Osteocyte (in vitro differentiated cells): ENCODE results near the gene ZC3H15. TPM values are rescaled to one million over a fixed set of nuclear protein-coding genes. Genes with fewer than 3 reads are reported as not detected.

ENCODE experiments used
- DNase-seq: peaks from one replicate; pipeline ENCODE4 v3.0.0; 2021; ENCODE audit warnings: mixed read lengths; ENCODE audit not compliant: unreplicated experiment; ENCODE audit errors: extremely low spot score
- H3K27ac Mint-ChIP-seq: one replicate; pipeline ENCODE4 v1.8.0; 2021; ENCODE audit warnings: mild to moderate bottlenecking, mixed read lengths; ENCODE audit not compliant: unreplicated experiment
- H3K27me3 Mint-ChIP-seq: one replicate; pipeline ENCODE4 v1.8.0; 2021; ENCODE audit warnings: mixed read lengths; ENCODE audit not compliant: unreplicated experiment
- H3K36me3 Mint-ChIP-seq: one replicate; pipeline ENCODE4 v1.8.0; 2021; ENCODE audit warnings: mixed read lengths; ENCODE audit not compliant: unreplicated experiment
- H3K4me1 Mint-ChIP-seq: one replicate; pipeline ENCODE4 v1.8.0; 2021; ENCODE audit warnings: mixed read lengths; ENCODE audit not compliant: unreplicated experiment
- H3K4me3 Mint-ChIP-seq: one replicate; pipeline ENCODE4 v1.8.0; 2021; ENCODE audit warnings: mild to moderate bottlenecking, moderate library complexity, mixed read lengths; ENCODE audit not compliant: unreplicated experiment
- H3K9me3 Mint-ChIP-seq: one replicate; pipeline ENCODE4 v1.8.0; 2021; ENCODE audit warnings: mixed read lengths; ENCODE audit not compliant: unreplicated experiment
- CTCF ChIP-seq: fragments of 200-600 bp; sonication (generic); IDR thresholded peaks from 2 replicates; pipeline ENCODE4 v1.5.0; 2021; ENCODE audit warnings: antibody characterized with exemption, mild to moderate bottlenecking, moderate library complexity
- total RNA-seq: library from RNA; stranded (reverse); gene quantifications from 2 replicates; pipeline ENCODE4 v1.2.1, GENCODE V29; 2021

The ZC3H15 gene
- total RNA-seq, 1 donor from 2014 or later: 43.7 TPM

- Mint-ChIP-seq H3K27me3 (no peaks in the 10 kb centered on the region), H3K27ac (no peak overlapping the region), H3K9me3 (no peaks in the 10 kb centered on the region), H3K4me1 (peaks cover 2% of the 10 kb centered on the region), H3K4me3 (no peak overlapping the region), H3K36me3 (no peaks in the 10 kb centered on the region)
- no peak for DNase-seq
- no peak for TF ChIP-seq CTCF
Measured at GRCh38 chr2:186443851-186444250, 42.2 kb upstream of the ZC3H15 start.

GRCh38 chr2:186445506-186445905 is 40.6 kb upstream of the ZC3H15 start:
- no peak overlapping the region for H3K27ac Mint-ChIP-seq
- peaks cover 2% of the 10 kb centered on the region for H3K4me1 Mint-ChIP-seq
- no peak for TF ChIP-seq CTCF
- H3K4me3 Mint-ChIP-seq: no peak overlapping the region
- no peak for DNase-seq
- no peaks in the 10 kb centered on the region for H3K9me3 Mint-ChIP-seq
- no peaks in the 10 kb centered on the region for H3K27me3 Mint-ChIP-seq
- no peaks in the 10 kb centered on the region for H3K36me3 Mint-ChIP-seq

- Mint-ChIP-seq H3K27me3 (no peaks in the 10 kb centered on the region), H3K36me3 (peaks cover 6% of the 10 kb centered on the region), H3K4me3 (no peak overlapping the region), H3K27ac (no peak overlapping the region), H3K4me1 (peaks cover 2% of the 10 kb centered on the region), H3K9me3 (no peaks in the 10 kb centered on the region)
- no peak for DNase-seq
- TF ChIP-seq CTCF: no peak
Measured at GRCh38 chr2:186455613-186456012, 30.4 kb upstream of the ZC3H15 start.

GRCh38 chr2:186456941-186457340 is 29.1 kb upstream of the ZC3H15 start:
- H3K27ac Mint-ChIP-seq: no peak overlapping the region
- H3K27me3 Mint-ChIP-seq: no peaks in the 10 kb centered on the region
- no peak for TF ChIP-seq CTCF
- H3K4me1 Mint-ChIP-seq: peaks cover 2% of the 10 kb centered on the region
- no peak for DNase-seq
- H3K36me3 Mint-ChIP-seq: peaks cover 6% of the 10 kb centered on the region
- H3K4me3 Mint-ChIP-seq: no peak overlapping the region
- no peaks in the 10 kb centered on the region for H3K9me3 Mint-ChIP-seq

- no peaks in the 10 kb centered on the region for H3K27me3 Mint-ChIP-seq
- DNase-seq: no peak
- H3K4me3 Mint-ChIP-seq: no peak overlapping the region
- no peak for TF ChIP-seq CTCF
- H3K27ac Mint-ChIP-seq: no peak overlapping the region
- H3K9me3 Mint-ChIP-seq: no peaks in the 10 kb centered on the region
- peaks cover 6% of the 10 kb centered on the region for H3K36me3 Mint-ChIP-seq
- peaks cover 2% of the 10 kb centered on the region for H3K4me1 Mint-ChIP-seq
Measured at GRCh38 chr2:186457908-186458307, 28.2 kb upstream of the ZC3H15 start.
